ENCODE data around the gene TUFT1.

TUFT1 gene

GRCh38 chr1:151540021-151540981, at the start of gene TUFT1:
TUFT1 (plus strand) TSS chr1:151540309; CDS start chr1:151540367, 58 bp downstream.
- DNase-seq (ENCODE audit: low read depth in 2 of 2) = peak; percentile 74 to 75

DNA sequence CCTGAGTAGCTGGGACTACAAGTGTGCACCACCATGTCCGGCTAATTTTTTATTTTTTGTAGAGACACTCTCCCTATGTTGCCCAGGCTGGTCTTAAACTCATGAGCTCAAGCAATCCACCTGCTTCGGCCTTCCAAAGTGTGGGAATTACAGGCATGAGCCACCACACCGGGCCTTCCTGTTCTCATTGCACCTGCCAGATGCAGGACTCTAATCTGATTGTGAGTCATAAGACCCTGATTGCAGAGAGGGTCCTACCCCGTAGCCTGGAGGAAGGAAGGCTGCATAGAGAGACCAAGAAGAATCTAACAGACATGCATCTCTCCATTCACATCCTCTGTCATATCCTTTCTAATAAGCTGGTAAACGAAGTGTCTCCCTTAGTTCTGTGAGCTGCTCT, 48.5 kb upstream of the TUFT1 start:
- DNase-seq (ENCODE audit: low read depth in 2 of 2) = no peak

DNA sequence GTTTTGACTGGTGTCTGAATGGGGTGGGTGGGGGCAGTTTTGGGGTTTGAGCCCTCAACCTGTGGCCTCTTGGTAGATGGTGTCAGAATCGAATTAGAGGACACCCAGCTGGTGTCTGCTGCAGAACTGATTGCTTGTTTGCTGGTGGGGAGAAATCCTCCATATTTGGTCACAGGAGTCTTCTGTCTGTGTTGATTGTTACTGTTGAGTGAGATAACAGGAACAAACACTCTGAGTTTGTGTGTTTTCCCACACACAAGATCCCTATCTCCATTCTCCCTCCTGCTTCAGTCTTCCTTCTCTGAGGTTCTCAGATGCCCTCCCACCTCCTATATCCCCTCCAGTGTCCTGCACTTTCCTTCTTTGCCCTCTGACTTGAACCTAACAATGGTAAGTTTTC, 48.0 kb upstream of the TUFT1 start:
- DNase-seq (ENCODE audit: low read depth in 2 of 2) = no peak

DNA sequence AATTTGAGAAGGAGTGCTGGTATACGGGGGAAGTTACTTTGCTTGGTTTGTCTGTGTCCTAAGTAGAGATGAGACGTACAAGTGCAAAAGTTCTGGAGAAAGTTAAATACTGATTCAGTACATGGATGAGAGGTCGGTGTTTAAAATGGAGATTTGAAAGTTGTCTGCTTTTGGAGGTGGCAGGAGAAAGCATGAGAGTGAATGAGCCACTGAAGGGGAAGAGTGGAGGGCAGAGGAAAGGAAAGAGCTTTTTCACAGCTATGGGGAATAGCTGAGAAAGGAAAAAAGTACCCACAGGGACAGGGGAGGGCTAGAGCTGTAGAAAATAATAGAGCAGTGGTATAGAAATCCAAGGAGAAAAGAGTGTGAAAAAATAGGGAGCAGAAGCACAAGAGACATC, 47.1 kb upstream of the TUFT1 start:
- no peak for DNase-seq (ENCODE audit: low read depth in 2 of 2)

GRCh38 chr1:151494741-151495281, 45.3 kb upstream of the TUFT1 start:
- DNase-seq (ENCODE audit: low read depth in 2 of 2) = peak; percentile 22 to 38

DNA sequence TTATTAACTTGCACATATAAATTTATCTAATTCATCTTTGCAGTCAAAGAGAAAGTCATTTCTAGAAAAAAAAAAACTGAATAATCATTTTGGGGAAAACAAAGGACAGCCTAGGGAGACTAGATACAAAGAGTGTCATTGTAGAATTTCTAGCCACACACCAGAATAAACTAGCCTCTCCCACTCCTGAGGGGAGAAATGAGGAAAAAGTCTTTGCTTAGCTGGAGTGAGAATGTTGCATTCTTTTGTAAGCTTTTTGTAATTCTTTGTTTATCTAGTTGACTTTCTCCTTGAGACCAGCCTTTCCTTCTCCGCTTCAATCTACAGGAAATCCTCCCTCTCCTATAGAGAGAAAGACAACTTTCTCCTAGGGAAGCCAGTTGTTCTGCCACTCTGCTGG, 44.8 kb upstream of the TUFT1 start:
- DNase-seq (ENCODE audit: low read depth in 2 of 2) = no peak

DNA sequence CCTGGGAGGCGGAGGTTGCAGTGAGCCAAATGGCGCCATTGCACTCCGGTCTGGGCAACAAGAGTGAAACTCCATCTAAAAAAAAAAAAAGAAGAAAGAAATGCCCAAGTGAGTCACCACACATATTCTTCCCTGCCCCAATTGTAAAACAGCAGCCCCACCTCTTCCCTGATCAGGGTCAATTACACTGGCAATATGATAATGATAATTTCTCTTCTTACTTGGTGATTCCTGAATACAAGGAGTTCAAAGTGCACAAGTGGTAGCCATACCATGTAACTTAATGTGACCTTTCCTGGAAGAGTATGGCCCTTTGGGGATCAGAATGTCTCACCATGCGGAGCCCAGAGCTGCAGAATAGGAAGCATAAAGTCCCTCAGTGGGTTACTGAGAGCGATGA, 40.7 kb upstream of the TUFT1 start:
- DNase-seq (ENCODE audit: low read depth in 2 of 2) = no peak

- no peak for DNase-seq (ENCODE audit: low read depth in 2 of 2)
Observed at GRCh38 chr1:151499930-151500329, 40.2 kb upstream of the TUFT1 start.

DNA sequence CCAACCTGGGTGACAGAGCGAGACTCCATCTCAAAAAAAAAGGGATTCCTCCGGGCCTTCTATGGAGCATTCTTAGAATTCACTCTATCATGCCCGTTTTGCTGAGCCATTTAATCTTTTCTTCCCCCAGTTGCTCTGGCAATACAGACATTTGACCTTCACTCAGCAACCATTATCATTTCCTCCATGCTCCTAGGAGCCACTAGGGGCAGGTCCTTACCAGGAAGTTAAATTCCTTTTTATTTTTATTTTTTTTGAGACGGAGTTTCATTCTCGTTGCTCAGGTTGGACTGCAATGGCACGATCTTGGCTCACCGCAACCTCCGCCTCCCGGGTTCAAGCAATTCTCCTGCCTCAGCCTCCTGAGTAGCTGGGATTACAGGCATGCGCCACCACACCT, 38.6 kb upstream of the TUFT1 start:
- DNase-seq (ENCODE audit: low read depth in 2 of 2) = no peak

- no peak for DNase-seq (ENCODE audit: low read depth in 2 of 2)
Observed at GRCh38 chr1:151502035-151502700, 37.9 kb upstream of the TUFT1 start.

DNA sequence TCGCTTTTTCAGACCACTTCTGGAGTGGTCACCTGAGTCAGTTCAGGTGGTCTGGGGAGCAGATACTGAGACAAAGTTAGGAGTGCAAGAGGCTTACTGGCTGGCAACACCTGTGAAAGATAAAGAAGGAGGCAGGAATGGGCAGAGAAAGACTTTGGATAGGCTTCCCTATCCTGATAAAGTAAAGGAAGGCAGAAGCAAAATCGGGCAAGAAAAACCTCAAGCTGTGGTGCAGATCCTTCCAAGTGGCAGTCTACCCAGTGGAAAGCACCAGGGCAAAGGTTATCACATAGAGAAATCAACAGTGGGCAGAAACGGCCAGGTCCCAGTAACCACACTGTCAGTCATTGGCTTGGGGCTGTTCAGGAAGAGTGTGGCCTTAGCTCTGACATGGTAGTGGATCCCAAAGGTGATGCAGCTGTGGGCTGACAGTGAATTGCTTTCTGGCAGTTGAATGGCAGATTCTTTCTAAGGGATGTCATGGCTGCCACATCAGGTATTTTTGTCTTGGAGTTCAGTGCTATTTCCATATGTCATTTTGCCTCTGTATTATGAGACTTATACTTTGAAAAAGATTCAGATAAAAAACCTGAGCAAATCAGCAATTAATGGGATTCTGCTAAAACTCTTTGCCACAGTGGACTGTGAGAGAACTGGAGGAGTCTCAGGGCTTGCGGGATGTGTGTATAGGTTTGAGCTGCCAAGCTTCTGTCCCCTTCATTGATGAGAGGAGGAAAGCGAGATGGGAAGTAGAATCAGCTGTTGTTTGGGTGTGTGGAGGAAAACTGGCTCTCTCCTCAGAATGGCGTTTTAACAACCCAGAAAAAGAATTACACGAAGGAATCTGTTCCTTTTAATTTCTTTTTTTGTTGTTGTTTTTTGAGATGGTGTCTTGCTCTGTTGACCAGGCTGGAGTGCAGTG, 37.0 kb upstream of the TUFT1 start:
- DNase-seq (ENCODE audit: low read depth in 2 of 2) = no peak

DNA sequence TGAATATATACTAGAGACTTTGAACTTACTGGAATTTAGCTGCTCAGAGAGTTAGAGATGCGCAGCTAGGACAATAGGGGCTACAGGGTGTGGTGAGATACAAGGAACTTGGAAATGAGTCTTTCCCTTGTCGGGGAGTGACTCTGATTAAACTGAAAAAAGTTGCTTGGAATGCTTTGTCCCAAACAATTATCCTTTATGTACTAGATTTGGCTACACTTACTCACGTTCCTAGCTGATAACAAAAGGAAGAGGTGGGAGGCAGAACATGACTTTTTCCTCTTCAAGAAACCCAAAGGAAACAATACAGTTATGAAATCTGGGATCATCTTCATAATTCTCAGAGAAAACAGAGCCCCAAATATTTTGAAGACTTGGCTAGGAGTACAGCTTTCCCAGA, 35.9 kb upstream of the TUFT1 start:
- DNase-seq (ENCODE audit: low read depth in 2 of 2) = no peak

DNA sequence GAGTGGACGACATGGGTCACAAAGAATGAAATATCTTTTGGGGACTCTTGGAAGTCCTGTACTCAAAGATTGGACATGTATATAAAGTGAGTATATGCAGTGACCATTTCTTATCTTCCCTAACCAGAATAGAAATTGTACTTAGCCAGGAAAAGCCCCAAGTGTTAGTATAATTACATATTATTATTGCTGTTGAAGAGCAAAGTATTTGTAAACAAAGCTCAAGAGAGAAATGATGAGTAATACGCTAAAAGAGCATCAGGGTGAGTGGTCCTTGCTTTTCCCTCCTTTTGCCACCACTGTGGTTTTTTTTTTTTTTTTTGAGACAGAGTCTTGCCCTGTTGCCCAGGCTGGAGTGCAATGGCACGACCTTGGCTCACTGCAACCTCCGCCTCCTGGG, 35.4 kb upstream of the TUFT1 start:
- DNase-seq (ENCODE audit: low read depth in 2 of 2) = no peak

GRCh38 chr1:151508833-151509232, 31.3 kb upstream of the TUFT1 start:
- DNase-seq (ENCODE audit: low read depth in 2 of 2) = no peak

GRCh38 chr1:151509350-151510019, 30.6 kb upstream of the TUFT1 start:
- no peak for DNase-seq (ENCODE audit: low read depth in 2 of 2)

DNA sequence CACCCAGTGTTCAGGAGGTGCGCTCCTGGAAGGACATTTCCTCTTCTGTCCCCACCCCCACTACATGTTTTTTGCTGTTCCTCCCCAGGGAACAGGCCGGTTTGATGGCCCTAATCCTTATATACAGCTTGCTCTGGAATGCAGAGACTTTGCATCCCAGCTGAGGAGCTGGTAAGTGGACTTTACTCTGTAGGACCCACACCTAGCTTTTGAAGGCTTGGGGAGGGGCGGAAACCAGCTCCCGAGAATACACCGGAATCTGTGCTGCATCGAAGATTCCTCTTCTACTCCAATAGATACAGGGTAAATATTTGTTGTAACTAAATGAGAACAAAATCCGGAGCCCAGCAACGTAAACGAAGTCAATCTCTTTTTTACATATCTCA, 30.1 kb upstream of the TUFT1 start:
- no peak for DNase-seq (ENCODE audit: low read depth in 2 of 2)

GRCh38 chr1:151510614-151510956, 29.5 kb upstream of the TUFT1 start:
- DNase-seq (ENCODE audit: low read depth in 2 of 2) = no peak

GRCh38 chr1:151510957-151511635, 29.0 kb upstream of the TUFT1 start, which contains the start of gene CGN:
CGN (plus strand) TSS chr1:151511387; CDS start chr1:151518520, 7,133 bp downstream.
- DNase-seq (ENCODE audit: low read depth in 2 of 2) = no peak

GRCh38 chr1:151511636-151512215, 28.4 kb upstream of the TUFT1 start:
- DNase-seq (ENCODE audit: low read depth in 2 of 2) = no peak

DNA sequence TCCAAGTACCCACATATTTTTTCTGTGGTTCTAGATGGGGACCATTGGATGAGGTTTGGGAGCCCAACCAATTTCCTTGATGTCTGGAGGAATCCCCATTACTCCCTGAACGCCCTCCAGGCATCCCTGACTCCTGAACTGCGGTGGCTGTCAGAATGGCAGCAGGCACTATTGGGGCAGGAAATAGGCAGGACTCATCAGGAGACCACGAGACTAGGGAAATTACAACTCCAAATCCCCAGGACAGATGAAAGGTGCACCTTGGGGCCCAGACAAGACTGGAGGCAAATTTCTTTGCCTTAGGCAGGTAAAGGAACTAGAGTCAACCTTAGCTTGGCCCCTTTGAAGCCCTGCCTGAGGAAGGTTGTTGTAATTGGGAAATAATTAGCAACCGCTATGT, 27.8 kb upstream of the TUFT1 start:
- no peak for DNase-seq (ENCODE audit: low read depth in 2 of 2)

Measured in fibroblast of skin of left biceps (primary cell).